K562 (cell line): ENCODE data around the gene CD248. TPM values are rescaled to one million over a fixed set of nuclear protein-coding genes. Genes with fewer than 3 reads are reported as not detected.

ENCODE experiments used
- CBX3 ChIP-seq, 2 experiments: IDR thresholded peaks; 1 replicate in 1 of 2; 2 replicates in 1 of 2; pipeline ENCODE4 v1.6.1; 2012; ENCODE audit warnings: inconsistent platforms in 2 of 2, low read length in 2 of 2, borderline replicate concordance in 1 of 2, control low read depth in 1 of 2
- KLF1 ChIP-seq: fragments of 450-650 bp; IDR thresholded peaks from 2 replicates; pipeline ENCODE4 v1.6.1; 2016; ENCODE audit warnings: missing genetic modification characterization, missing compliant biosample characterization
- MGA ChIP-seq: fragments of 450-650 bp; IDR thresholded peaks from 2 replicates; pipeline ENCODE4 v1.6.1; 2016; ENCODE audit warnings: mild to moderate bottlenecking, moderate library complexity
- MTF1 ChIP-seq: fragments of 250-450 bp; sonication (Bioruptor Pico); IDR thresholded peaks from 2 replicates; pipeline ENCODE4 v1.9.0; 2021; ENCODE audit warnings: moderate library complexity, mild to moderate bottlenecking, inconsistent platforms, borderline replicate concordance
- NCOA2 ChIP-seq, 2 experiments: fragments of 450-650 bp; IDR thresholded peaks; 2 replicates each; pipeline ENCODE4 v1.6.1; 2018; ENCODE audit warnings: mild to moderate bottlenecking in 2 of 2, moderate library complexity in 1 of 2; ENCODE audit not compliant: partially characterized antibody in 2 of 2
- RBM15 ChIP-seq: fragments of 200-400 bp; formaldehyde crosslinking; IDR thresholded peaks from 2 replicates; pipeline ENCODE4 v1.6.1; 2018; ENCODE audit warnings: mild to moderate bottlenecking, low read length, moderate library complexity; ENCODE audit not compliant: insufficient read depth
- RBM25 ChIP-seq: fragments of 200-400 bp; formaldehyde crosslinking; IDR thresholded peaks from 2 replicates; pipeline ENCODE4 v1.6.1; 2018; ENCODE audit warnings: low read length, low read depth, moderate library complexity; ENCODE audit not compliant: severe bottlenecking
- RFX1 ChIP-seq: fragments of 450-650 bp; IDR thresholded peaks from 2 replicates; pipeline ENCODE4 v1.6.1; 2016; ENCODE audit warnings: mild to moderate bottlenecking, moderate library complexity
- SMAD1 ChIP-seq: fragments of 150-350 bp; IDR thresholded peaks from 2 replicates; pipeline ENCODE4 v1.6.1; 2014; ENCODE audit warnings: low read length, low read depth; ENCODE audit not compliant: partially characterized antibody
- SREBF1 ChIP-seq: fragments of 150-350 bp; IDR thresholded peaks from 2 replicates; pipeline ENCODE4 v1.6.1; 2014; ENCODE audit warnings: antibody characterized with exemption, low read depth, low read length, borderline replicate concordance
- TAF7 ChIP-seq: fragments of 450-650 bp; IDR thresholded peaks from 2 replicates; pipeline ENCODE4 v1.6.1; 2016; ENCODE audit warnings: missing genetic modification characterization, missing compliant biosample characterization
- ZNF133 ChIP-seq: fragments of 250-450 bp; sonication (Bioruptor Pico); IDR thresholded peaks from 2 replicates; pipeline ENCODE4 v1.4.0; 2020; ENCODE audit warnings: mild to moderate bottlenecking
- ZSCAN32 ChIP-seq: fragments of 450-650 bp; formaldehyde crosslinking; IDR thresholded peaks from 2 replicates; pipeline ENCODE4 v1.4.0; 2020; ENCODE audit warnings: mild to moderate bottlenecking, moderate library complexity
- polyA plus RNA-seq, 8 experiments: library from polyadenylated mRNA; depleted of rRNA in 4 of 8; stranded (reverse) in 5 of 8; unstranded in 3 of 8; fragments of >200 nt; fragmentation: Nextera tagmentation in 2 of 8; fragmentation: Illumina TruSeq in 1 of 8; extraction: Ambion mirVana in 2 of 8; extraction: Trizol in 1 of 8; gene quantifications; 2 replicates each; pipeline versions ENCODE4 v1.2.1 to v1.2.3, GENCODE V29; 2011 to 2014; ENCODE audit warnings: inconsistent platforms in 1 of 8, missing spikeins in 1 of 8
- total RNA-seq, 7 experiments: library from RNA; depleted of rRNA in 6 of 7; stranded (reverse); fragments of >200 nt in 6 of 7; fragmentation: Illumina TruSeq in 2 of 7; extraction: Trizol in 2 of 7; gene quantifications; 2 replicates each; pipeline versions ENCODE4 v1.2.1 to v1.2.3, GENCODE V29; 2011 to 2021; ENCODE audit warnings: low replicate concordance in 1 of 7

The CD248 gene
- total and polyA plus RNA-seq, 9 of the 15 experiments (the other 6 are each of a cell fraction or from before 2014, with no cell fraction given), result 0.09 TPM; not detected in 8

GRCh38 chr11:66267379-66268243, 49.2 kb downstream of the CD248 start (continued):
- TF ChIP-seq ZNF133 (CRISPR knock-in tag) (no peak), CBX3 (IDR thresholded peaks at IDR 0.05; ENCODE audit: borderline replicate concordance in 1 of 2, low read length in 2 of 2) (no peak), SREBF1 (no peak), MTF1 (CRISPR knock-in tag) (no peak), RFX1 (no peak), ZSCAN32 (CRISPR knock-in tag) (no peak), RBM25 (no peak), KLF1 (tag) (no peak), SMAD1 (no peak), RBM15 (no peak), MGA (no peak; the same call in 1 of the 2 replicates), TAF7 (tag) (no peak), NCOA2 (IDR thresholded peaks at IDR 0.05; ENCODE audit: partially characterized antibody in 2 of 2) (no peak)
